Neural cell (in vitro differentiated cells): Measurements from ENCODE around the gene BRAF. TPM values are rescaled to one million over a fixed set of nuclear protein-coding genes. Genes with fewer than 3 reads are reported as not detected.
"Not testable (repeated sequence)": the region's sequence is repeated elsewhere in the genome, so short reads cannot be mapped to it uniquely, and the experiment has no call there.

ENCODE experiments used
- H2AFZ ChIP-seq: fragments of 200-600, 300-800 bp; sonication (generic), shearing (Covaris generic); 2 replicates; pipeline ENCODE4 v1.6.0; 2014; ENCODE audit warnings: low read depth, mild to moderate bottlenecking, antibody characterized with exemption, low read length, moderate library complexity
- H3F3A ChIP-seq: fragments of 200-600 bp; shearing (Covaris generic); 2 replicates; pipeline ENCODE4 v1.6.1; 2016; ENCODE audit warnings: mild to moderate bottlenecking, moderate library complexity, mixed read lengths, antibody characterized with exemption, low read length; ENCODE audit not compliant: insufficient read depth, poor library complexity, severe bottlenecking
- H3K27ac ChIP-seq: fragments of 200-600, 300-800 bp; sonication (generic), shearing (Covaris generic); 2 replicates; pipeline ENCODE4 v1.5.1; 2014; ENCODE audit warnings: mild to moderate bottlenecking, low read length, moderate library complexity
- H3K27me3 ChIP-seq: fragments of 300-800, 200-600 bp; sonication (generic), shearing (Covaris generic); 2 replicates; pipeline ENCODE4 v1.6.0; 2014; ENCODE audit warnings: mild to moderate bottlenecking, low read depth, low read length, moderate library complexity; ENCODE audit not compliant: insufficient read depth
- H3K36me3 ChIP-seq: fragments of 300-800, 200-600 bp; sonication (generic), shearing (Covaris generic); 2 replicates; pipeline ENCODE4 v1.5.1; 2014; ENCODE audit warnings: mild to moderate bottlenecking, antibody characterized with exemption, low read length, moderate library complexity; ENCODE audit not compliant: insufficient read depth
- H3K4me2 ChIP-seq: fragments of 300-800, 200-600 bp; sonication (generic), shearing (Covaris generic); 2 replicates; pipeline ENCODE4 v1.6.0; 2014; ENCODE audit warnings: mild to moderate bottlenecking, low read length
- H3K4me3 ChIP-seq: fragments of 300-800, 200-600 bp; sonication (generic), shearing (Covaris generic); 2 replicates; pipeline ENCODE4 v1.5.1; 2014; ENCODE audit warnings: mild to moderate bottlenecking, low read length, moderate library complexity
- H3K79me2 ChIP-seq: fragments of 200-600 bp; shearing (Covaris generic); replicated peaks from 2 replicates; pipeline ENCODE4 v1.6.0; 2014; ENCODE audit warnings: mild to moderate bottlenecking, low read length, moderate library complexity; ENCODE audit not compliant: insufficient read depth
- H3K9ac ChIP-seq: fragments of 300-800, 200-600 bp; sonication (generic), shearing (Covaris generic); 2 replicates; pipeline ENCODE4 v1.6.1; 2016; ENCODE audit warnings: mild to moderate bottlenecking, low read length, mixed read lengths
- H3K9me2 ChIP-seq: fragments of 200-600 bp; shearing (Covaris generic); 2 replicates; pipeline ENCODE4 v1.6.1; 2016; ENCODE audit warnings: mild to moderate bottlenecking, low read length, mixed read lengths; ENCODE audit not compliant: insufficient read depth
- H3K9me3 ChIP-seq: fragments of 200-600, 300-800 bp; sonication (generic), shearing (Covaris generic); 2 replicates; pipeline ENCODE4 v1.6.1; 2016; ENCODE audit warnings: mild to moderate bottlenecking, mixed run types, low read length, moderate library complexity, mixed read lengths
- H4K20me1 ChIP-seq: fragments of 200-600 bp; shearing (Covaris generic); 2 replicates; pipeline ENCODE4 v1.6.1; 2016; ENCODE audit warnings: mild to moderate bottlenecking, mixed run types; ENCODE audit not compliant: insufficient read depth
- CTCF ChIP-seq: fragments of 450-650 bp; IDR thresholded peaks from 2 replicates; pipeline ENCODE4 v1.5.1; 2014; ENCODE audit warnings: antibody characterized with exemption, mild to moderate bottlenecking, moderate library complexity; ENCODE audit not compliant: poor library complexity, severe bottlenecking
- EP300 ChIP-seq: fragments of 450-650 bp; conservative IDR thresholded peaks from 2 replicates; pipeline ENCODE4 v1.6.1; 2014; ENCODE audit warnings: antibody characterized with exemption, mild to moderate bottlenecking, moderate library complexity; ENCODE audit not compliant: poor library complexity, severe bottlenecking
- EZH2 ChIP-seq: fragments of 200-600, 300-800 bp; shearing (Covaris generic), sonication (generic); IDR thresholded peaks from 2 replicates; pipeline ENCODE4 v1.6.1; 2014; ENCODE audit warnings: antibody characterized with exemption, low read length, borderline replicate concordance, mild to moderate bottlenecking; ENCODE audit not compliant: insufficient read depth, poor library complexity, severe bottlenecking
- MXI1 ChIP-seq: fragments of 450-650 bp; conservative IDR thresholded peaks from 2 replicates; pipeline ENCODE4 v1.6.1; 2014; ENCODE audit warnings: antibody characterized with exemption, mild to moderate bottlenecking; ENCODE audit not compliant: poor library complexity, severe bottlenecking
- POLR2AphosphoS5 ChIP-seq: IDR thresholded peaks from 2 replicates; pipeline ENCODE4 v1.6.1; 2012
- RAD21 ChIP-seq: fragments of 450-650 bp; conservative IDR thresholded peaks from 2 replicates; pipeline ENCODE4 v1.6.1; 2014; ENCODE audit warnings: antibody characterized with exemption, mild to moderate bottlenecking, moderate library complexity
- REST ChIP-seq: IDR thresholded peaks from 2 replicates; pipeline ENCODE4 v1.6.1; 2012; ENCODE audit warnings: borderline replicate concordance
- SMC3 ChIP-seq: fragments of 450-650 bp; conservative IDR thresholded peaks from 2 replicates; pipeline ENCODE4 v1.6.1; 2014; ENCODE audit warnings: antibody characterized with exemption, mild to moderate bottlenecking, moderate library complexity; ENCODE audit not compliant: poor library complexity
- TAF1 ChIP-seq: IDR thresholded peaks from 2 replicates; pipeline ENCODE4 v1.6.1; 2012; ENCODE audit warnings: low read depth
- polyA plus RNA-seq: library from polyadenylated mRNA; depleted of rRNA; stranded (reverse); fragments of >200 nt; gene quantifications from 2 replicates; pipeline ENCODE4 v1.2.3, GENCODE V29; 2014

Gene BRAF
- polyA plus RNA-seq, 1 donor from 2014 or later = 31.7 TPM

DNA sequence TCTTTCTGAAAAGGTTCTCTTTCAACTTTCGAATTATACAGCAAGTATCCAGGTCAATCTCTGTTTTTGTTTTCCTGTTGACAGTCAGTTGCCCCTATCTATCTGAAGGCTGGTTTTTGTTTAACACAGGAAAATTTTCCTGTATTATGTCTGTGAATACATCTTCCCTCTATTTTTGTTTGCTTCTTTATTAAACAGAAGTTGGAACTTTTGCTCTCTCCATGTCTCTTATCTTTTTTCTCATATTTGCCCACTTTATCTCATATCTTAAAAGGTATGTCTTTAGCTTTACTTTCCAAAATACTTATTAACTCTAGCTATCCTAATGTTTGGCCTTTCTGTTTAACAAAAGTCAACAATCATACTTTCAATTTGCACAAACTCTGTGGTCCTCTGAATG, 95.0 kb downstream of the BRAF start:
- TF ChIP-seq SMC3 (no peak), MXI1 (no peak), TAF1 (no peak), RAD21 (no peak), REST (no peak), EP300 (no peak), POLR2AphosphoS5 (no peak), EZH2 (no peak), CTCF (no peak)
- H3K9me3 ChIP-seq = no peaks in the 10 kb centered on the region

DNA sequence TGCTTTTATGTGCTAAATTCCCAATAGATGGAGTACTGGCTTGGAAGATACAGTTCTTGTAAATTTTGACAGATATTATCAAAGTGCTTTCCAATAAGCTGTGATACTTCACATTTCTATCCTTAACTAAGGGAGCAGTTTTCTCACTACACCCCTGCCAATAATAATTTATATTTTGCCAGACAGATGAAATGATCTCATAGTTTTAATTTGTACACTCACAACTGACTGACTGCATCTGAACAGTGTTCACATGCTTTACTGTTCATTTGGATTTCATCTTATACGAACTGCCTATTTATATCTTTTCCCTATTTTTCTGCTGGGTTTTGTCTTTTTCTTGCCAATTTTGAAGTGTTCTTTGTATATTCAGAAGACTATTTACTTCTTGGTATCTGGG, 96.0 kb downstream of the BRAF start:
- no peak for TF ChIP-seq TAF1
- TF ChIP-seq POLR2AphosphoS5 = no peak
- TF ChIP-seq REST = no peak
- TF ChIP-seq RAD21 = no peak
- no peak for TF ChIP-seq MXI1
- no peak for TF ChIP-seq SMC3
- no peak for TF ChIP-seq EP300
- TF ChIP-seq EZH2 = no peak

More for the DNA sequence above, 95.0 kb downstream of the BRAF start:
- no peaks in the 10 kb centered on the region for H3K9me2 ChIP-seq
- no peak overlapping the region for H3K4me3 ChIP-seq
- H3K27me3 ChIP-seq = no peaks in the 10 kb centered on the region
- H3K4me2 ChIP-seq = no peak overlapping the region
- no peak overlapping the region for H2AFZ ChIP-seq
- peaks cover 9% of the 10 kb centered on the region for H3K36me3 ChIP-seq
- H4K20me1 ChIP-seq = no peaks in the 10 kb centered on the region
- H3F3A ChIP-seq = no peaks in the 10 kb centered on the region
- no peak overlapping the region for H3K9ac ChIP-seq
- H3K27ac ChIP-seq = no peak overlapping the region
- H3K79me2 ChIP-seq = peaks cover 4% of the 10 kb centered on the region

GRCh38 chr7:140817383-140817782, 107.3 kb downstream of the BRAF start:
- H3K9me2 ChIP-seq, H3K9me3 ChIP-seq, H3K79me2 ChIP-seq, H4K20me1 ChIP-seq, H3K27ac ChIP-seq, H3K27me3 ChIP-seq, H2AFZ ChIP-seq, H3K4me2 ChIP-seq, H3K36me3 ChIP-seq, H3K9ac ChIP-seq, H3K4me3 ChIP-seq, H3F3A ChIP-seq: not testable (repeated sequence)

More for the DNA sequence above, 96.0 kb downstream of the BRAF start:
- Histone ChIP-seq H3K27me3 (no peaks in the 10 kb centered on the region), H3K9ac (no peak overlapping the region), H3K27ac (no peak overlapping the region), H3K9me3 (no peaks in the 10 kb centered on the region), H3F3A (no peaks in the 10 kb centered on the region), H4K20me1 (no peaks in the 10 kb centered on the region), H3K79me2 (no peaks in the 10 kb centered on the region), H3K4me3 (no peak overlapping the region), H3K9me2 (no peaks in the 10 kb centered on the region), H2AFZ (no peak overlapping the region), H3K4me2 (no peak overlapping the region), H3K36me3 (peaks cover 4% of the 10 kb centered on the region)
